Activated CD4-positive, alpha-beta T cell treated with anti-CD3 and anti-CD28 coated beads, Interleukin-2, amount 10 ng/mL, durations not matched to agents 7 days and 5 days (primary cell): ENCODE measurements around the gene KCTD15. TPM values are rescaled to one million over a fixed set of nuclear protein-coding genes. Genes with fewer than 3 reads are reported as not detected.

Source experiments
- CTCF ChIA-PET: fragments of 350-600 bp; sonication (Branson Sonifier 250); formaldehyde crosslinking; loops from one replicate; lab custom pipeline; 2021; ENCODE audit warnings: antibody characterized with exemption; lab: Charles Lee
- POLR2A ChIA-PET: fragments of 350-600 bp; sonication (Branson Sonifier 250); formaldehyde crosslinking; loops from one replicate; lab custom pipeline; 2021; ENCODE audit warnings: antibody characterized with exemption; lab: Charles Lee
- DNase-seq: peaks from one replicate; pipeline ENCODE4 v3.0.0-alpha.2; 2020
- H3K27ac Mint-ChIP-seq: one replicate; pipeline ENCODE4 v1.8.0; 2021; ENCODE audit warnings: mild to moderate bottlenecking, moderate library complexity, mixed read lengths
- H3K27me3 Mint-ChIP-seq: one replicate; pipeline ENCODE4 v1.8.0; 2021; ENCODE audit warnings: mixed read lengths
- H3K36me3 Mint-ChIP-seq: one replicate; pipeline ENCODE4 v1.8.0; 2021; ENCODE audit warnings: low read depth, mixed read lengths
- H3K4me1 Mint-ChIP-seq: one replicate; pipeline ENCODE4 v1.8.0; 2021; ENCODE audit warnings: mixed read lengths
- H3K4me3 Mint-ChIP-seq: one replicate; pipeline ENCODE4 v1.8.0; 2021; ENCODE audit warnings: mild to moderate bottlenecking, moderate library complexity, mixed read lengths
- H3K9me3 Mint-ChIP-seq: one replicate; pipeline ENCODE4 v1.8.0; 2021; ENCODE audit warnings: mixed read lengths
- total RNA-seq, 2 experiments: library from RNA; stranded (reverse); gene quantifications; one replicate each; pipeline ENCODE4 v1.2.3, GENCODE V29; 2021

The KCTD15 gene
- total RNA-seq, 2 experiments from 2014 or later: 1.6 to 2.5 TPM

DNA sequence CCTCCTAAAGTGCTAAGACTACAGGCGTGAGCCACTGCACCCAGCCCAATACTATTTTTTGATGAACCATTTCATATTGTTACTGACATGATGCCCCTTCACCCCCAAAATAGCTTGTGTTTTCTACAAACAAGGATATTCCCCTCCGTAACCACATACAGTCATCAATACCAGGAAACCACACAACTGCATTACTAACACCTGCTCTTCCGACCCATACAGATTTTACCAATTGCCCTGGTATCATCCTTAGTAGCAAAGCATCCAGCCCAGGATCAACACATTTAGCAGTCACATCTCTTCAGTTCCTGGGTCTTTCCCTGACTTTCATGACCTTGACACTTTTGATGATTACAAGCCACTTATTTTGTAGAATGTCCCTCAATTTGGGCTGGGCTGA, 33.6 kb downstream of the KCTD15 start:
- H3K27me3 Mint-ChIP-seq: peaks cover 13% of the 10 kb centered on the region
- CTCF ChIA-PET: no interaction called here
- H3K27ac Mint-ChIP-seq: no peak overlapping the region
- H3K4me3 Mint-ChIP-seq: no peak overlapping the region
- POLR2A ChIA-PET: no interaction called here
- no peaks in the 10 kb centered on the region for H3K9me3 Mint-ChIP-seq
- DNase-seq: no peak
- no peaks in the 10 kb centered on the region for H3K4me1 Mint-ChIP-seq
- H3K36me3 Mint-ChIP-seq: no peaks in the 10 kb centered on the region

DNA sequence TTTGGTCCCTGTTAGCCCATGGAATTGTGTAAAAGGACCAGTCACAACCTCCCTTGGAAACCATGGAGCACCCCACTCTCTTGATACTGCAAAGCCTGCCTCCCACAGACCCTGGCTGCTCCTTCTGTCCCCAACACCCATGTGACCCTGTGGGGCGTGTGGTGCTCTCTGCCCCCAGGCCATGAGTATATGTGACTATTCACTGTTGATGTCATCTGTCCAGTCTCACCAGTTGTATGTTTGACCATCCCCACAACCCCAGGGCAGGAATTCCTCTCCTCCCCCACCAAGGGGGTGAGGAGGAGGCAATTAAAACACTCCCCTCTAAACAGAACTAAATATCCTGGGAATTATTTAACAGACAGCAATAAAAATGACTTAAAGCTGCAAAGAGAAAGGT, 35.2 kb downstream of the KCTD15 start:
- ChIA-PET POLR2A (no interaction called here), CTCF (no interaction called here)
- Mint-ChIP-seq H3K4me1 (no peaks in the 10 kb centered on the region), H3K36me3 (no peaks in the 10 kb centered on the region), H3K27me3 (peaks cover 13% of the 10 kb centered on the region), H3K4me3 (no peak overlapping the region), H3K27ac (no peak overlapping the region), H3K9me3 (no peaks in the 10 kb centered on the region)
- DNase-seq: no peak

DNA sequence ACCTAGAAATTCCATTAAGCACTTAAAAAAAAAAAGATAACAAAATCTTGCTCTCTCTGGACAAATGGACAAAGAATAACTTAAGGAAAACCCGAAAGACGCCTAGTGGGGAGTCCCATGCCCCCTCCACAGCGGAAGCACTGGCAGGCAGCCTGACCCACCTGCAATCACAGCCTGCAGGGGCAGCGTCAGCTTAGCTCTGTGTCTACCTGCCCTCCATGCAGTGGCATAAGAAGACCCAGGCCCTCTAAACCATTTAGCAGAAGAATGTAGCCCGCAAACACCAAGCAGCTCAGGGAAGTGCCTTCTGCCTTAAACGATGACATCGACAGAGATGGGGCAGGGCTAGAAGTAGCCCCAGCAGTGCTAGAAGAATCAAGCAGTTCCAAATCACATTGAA, 36.0 kb downstream of the KCTD15 start:
- Mint-ChIP-seq H3K27me3 (peaks cover 15% of the 10 kb centered on the region), H3K4me1 (no peaks in the 10 kb centered on the region), H3K36me3 (no peaks in the 10 kb centered on the region), H3K9me3 (no peaks in the 10 kb centered on the region), H3K27ac (no peak overlapping the region), H3K4me3 (no peak overlapping the region)
- ChIA-PET CTCF (no interaction called here), POLR2A (no interaction called here)
- DNase-seq: no peak

DNA sequence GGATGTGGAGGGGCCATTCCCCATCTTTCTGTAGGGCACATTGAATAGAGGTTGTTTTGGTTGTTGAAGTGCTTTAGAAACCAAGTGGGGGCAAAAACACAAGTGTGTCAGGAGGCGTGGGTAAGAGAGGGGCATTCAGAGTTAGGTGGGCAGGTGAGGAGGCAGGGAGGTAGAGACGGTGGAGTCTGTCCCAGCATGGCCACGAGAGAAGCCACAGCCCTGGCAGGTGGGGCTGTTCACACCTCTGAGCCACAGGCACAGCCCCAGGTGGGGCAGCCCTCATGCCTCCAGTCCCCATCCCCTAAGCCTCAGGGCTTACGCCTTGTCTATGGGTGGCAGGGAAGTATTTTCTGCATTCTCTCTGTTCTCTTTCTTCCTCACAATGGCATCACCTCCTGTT, 43.7 kb downstream of the KCTD15 start:
- Mint-ChIP-seq H3K27ac (no peak overlapping the region), H3K36me3 (no peaks in the 10 kb centered on the region), H3K4me1 (no peaks in the 10 kb centered on the region), H3K27me3 (peaks cover 13% of the 10 kb centered on the region), H3K4me3 (no peak overlapping the region), H3K9me3 (no peaks in the 10 kb centered on the region)
- CTCF ChIA-PET: no interaction called here
- POLR2A ChIA-PET: no interaction called here
- no peak for DNase-seq

DNA sequence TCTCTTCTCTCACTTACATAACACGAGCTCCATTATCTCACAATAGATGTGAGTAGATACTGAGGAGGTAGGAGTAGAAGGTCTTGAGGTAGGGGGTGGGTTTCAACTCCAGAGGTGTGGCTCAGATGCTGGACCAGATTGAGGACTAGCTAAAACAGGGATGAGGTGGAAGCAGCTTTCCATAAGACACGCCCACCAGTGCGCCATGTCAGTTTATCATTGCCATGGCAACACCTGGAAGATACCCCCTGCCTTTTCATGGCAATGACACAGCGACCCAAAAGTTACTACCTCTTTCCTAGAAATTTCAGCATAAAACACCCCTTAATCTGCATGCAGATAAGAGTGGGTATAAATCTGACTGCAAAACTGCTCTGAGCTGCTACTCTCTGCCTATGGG, 44.1 kb downstream of the KCTD15 start:
- ChIA-PET CTCF (interaction anchor here (1.1 kb wide), 1 partner anchor 63 kb away, joined by 4 read pairs; no protein-coding TSS in a partner anchor), POLR2A (no interaction called here)
- peaks cover 16% of the 10 kb centered on the region for H3K27me3 Mint-ChIP-seq
- no peak overlapping the region for H3K4me3 Mint-ChIP-seq
- H3K4me1 Mint-ChIP-seq: no peaks in the 10 kb centered on the region
- no peak overlapping the region for H3K27ac Mint-ChIP-seq
- DNase-seq: no peak
- H3K36me3 Mint-ChIP-seq: no peaks in the 10 kb centered on the region
- H3K9me3 Mint-ChIP-seq: no peaks in the 10 kb centered on the region

DNA sequence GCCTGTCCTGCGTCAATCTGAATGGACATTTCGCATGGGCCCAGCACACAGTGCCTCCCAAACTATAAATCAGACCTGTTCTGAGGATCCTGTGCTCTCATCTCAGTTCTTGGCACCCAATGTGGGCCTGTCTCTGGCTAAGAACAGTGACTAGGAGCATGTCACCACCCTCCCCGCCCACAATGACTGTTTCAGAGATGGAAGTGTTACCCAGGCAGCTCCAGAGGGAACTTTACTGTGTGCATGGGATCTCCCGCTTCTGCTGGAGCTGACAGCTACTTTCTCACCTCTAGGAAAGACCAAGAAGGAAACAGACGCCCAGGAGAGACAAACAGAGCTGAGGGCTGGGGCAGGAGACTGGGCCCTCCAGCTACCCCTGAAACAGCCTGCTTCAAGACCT, 45.0 kb downstream of the KCTD15 start:
- no peaks in the 10 kb centered on the region for H3K36me3 Mint-ChIP-seq

DNA sequence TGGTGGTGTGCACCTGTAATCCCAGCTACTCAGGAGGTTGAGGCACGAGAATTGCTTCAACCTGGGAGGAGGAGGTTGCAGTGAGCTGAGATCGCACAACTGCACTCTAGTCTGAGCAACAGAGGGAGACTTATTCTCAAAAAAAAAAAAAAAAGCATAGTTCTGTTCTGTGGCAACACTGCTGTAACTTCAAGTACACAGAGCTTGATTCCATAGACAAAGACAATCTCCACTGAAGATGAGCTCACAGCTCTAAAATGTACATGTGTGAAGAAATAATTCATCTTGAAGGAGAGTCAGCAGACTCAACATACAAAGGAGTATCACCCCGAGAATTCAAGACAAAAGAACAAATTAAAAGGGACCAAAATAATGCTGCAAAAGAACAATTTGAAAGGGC, 47.8 kb downstream of the KCTD15 start:
- no peaks in the 10 kb centered on the region for H3K4me1 Mint-ChIP-seq
- ChIA-PET POLR2A (no interaction called here), CTCF (interaction anchor here (0.6 kb wide), 1 partner anchor 30 kb away, joined by 3 read pairs; no protein-coding TSS in a partner anchor)
- H3K36me3 Mint-ChIP-seq: no peaks in the 10 kb centered on the region
- no peaks in the 10 kb centered on the region for H3K9me3 Mint-ChIP-seq
- peaks cover 14% of the 10 kb centered on the region for H3K27me3 Mint-ChIP-seq
- DNase-seq: no peak
- no peak overlapping the region for H3K27ac Mint-ChIP-seq
- H3K4me3 Mint-ChIP-seq: no peak overlapping the region

More for the DNA sequence above, 45.0 kb downstream of the KCTD15 start:
- Mint-ChIP-seq H3K27me3 (peaks cover 16% of the 10 kb centered on the region), H3K4me1 (no peaks in the 10 kb centered on the region), H3K4me3 (no peak overlapping the region), H3K27ac (no peak overlapping the region), H3K9me3 (no peaks in the 10 kb centered on the region)
- no peak for DNase-seq
- ChIA-PET CTCF (interaction anchor here (1.1 kb wide), 1 partner anchor 64 kb away, joined by 4 read pairs; no protein-coding TSS in a partner anchor), POLR2A (no interaction called here)

DNA sequence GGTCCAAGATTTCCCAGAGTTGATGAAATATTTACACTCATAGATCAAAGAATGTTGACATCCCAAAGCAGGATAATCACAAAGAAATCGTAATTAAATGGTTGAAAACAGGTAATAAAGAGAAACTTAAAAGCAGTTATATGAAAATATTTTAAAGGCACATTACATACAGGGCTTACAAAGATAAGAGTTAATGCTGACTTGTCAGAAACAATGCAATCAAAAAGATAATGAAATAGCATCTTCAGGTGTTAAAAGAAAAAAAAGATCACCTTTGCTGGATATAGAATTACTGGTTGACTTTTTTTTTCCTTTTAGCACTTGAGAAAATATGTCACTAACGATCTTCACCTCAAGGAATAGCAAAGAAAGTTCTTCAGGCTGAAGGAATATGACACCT, 48.8 kb downstream of the KCTD15 start:
- ChIA-PET CTCF (no interaction called here), POLR2A (no interaction called here)
- no peak overlapping the region for H3K27ac Mint-ChIP-seq
- no peaks in the 10 kb centered on the region for H3K4me1 Mint-ChIP-seq
- peaks cover 14% of the 10 kb centered on the region for H3K27me3 Mint-ChIP-seq
- H3K9me3 Mint-ChIP-seq: peaks cover 5% of the 10 kb centered on the region
- no peak for DNase-seq
- no peaks in the 10 kb centered on the region for H3K36me3 Mint-ChIP-seq
- no peak overlapping the region for H3K4me3 Mint-ChIP-seq

DNA sequence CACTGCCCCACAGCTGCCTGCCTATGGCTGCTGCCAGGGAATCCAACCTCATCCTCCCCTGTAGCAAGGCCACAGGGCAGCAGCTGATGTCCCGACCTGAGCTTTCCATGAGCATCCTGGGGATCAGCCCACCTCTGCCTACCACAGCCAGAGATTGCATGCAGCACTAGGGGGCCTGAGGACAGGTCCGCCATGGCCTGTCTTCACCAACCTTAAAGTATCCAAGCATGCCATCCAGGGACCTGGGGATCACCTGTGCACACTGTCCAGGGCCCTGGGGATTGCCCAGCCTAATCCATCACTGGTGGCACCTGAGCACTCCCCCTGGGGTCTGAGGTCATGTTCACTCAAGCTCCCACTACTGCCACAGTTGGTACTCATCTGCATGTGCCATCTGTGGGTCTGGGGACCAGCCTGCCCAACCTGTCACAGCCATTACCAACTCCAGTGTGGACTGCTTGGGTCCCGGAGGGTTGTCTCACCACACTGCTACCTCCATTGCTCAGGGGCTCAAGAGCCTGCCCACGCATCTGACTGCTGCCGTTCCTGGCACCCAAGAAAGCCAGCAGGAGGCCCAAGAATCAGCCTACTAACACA, 53.0 kb downstream of the KCTD15 start:
- H3K27me3 Mint-ChIP-seq: peaks cover 10% of the 10 kb centered on the region
- H3K36me3 Mint-ChIP-seq: no peaks in the 10 kb centered on the region
- H3K4me3 Mint-ChIP-seq: no peak overlapping the region
- ChIA-PET CTCF (interaction anchor here (0.6 kb wide), 1 partner anchor 245 kb away, joined by 5 read pairs; no protein-coding TSS in a partner anchor), POLR2A (no interaction called here)
- H3K4me1 Mint-ChIP-seq: no peaks in the 10 kb centered on the region
- no peak for DNase-seq
- no peak overlapping the region for H3K27ac Mint-ChIP-seq
- H3K9me3 Mint-ChIP-seq: peaks cover 6% of the 10 kb centered on the region

DNA sequence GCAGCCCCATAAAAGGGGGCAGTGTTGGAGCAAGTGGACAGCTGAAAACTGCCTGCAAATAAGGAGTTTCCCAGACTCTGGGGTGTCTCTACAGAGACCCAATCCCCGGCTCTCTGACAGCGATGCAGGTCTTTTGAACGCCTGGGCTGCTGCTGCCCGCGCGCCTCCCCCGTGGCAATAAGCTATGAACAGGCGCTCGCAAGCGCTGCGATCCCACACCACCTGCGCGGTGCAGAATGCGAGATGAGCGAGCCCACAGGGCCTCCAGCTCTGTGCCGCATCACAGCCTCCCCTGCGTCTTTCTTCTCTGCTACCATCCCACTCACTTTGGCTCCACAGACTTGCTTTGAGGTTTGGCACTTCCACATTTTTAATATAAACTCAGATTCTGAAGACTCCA, 62.3 kb downstream of the KCTD15 start:
- H3K36me3 Mint-ChIP-seq: no peaks in the 10 kb centered on the region
- H3K4me3 Mint-ChIP-seq: no peak overlapping the region
- no peak overlapping the region for H3K27ac Mint-ChIP-seq
- H3K4me1 Mint-ChIP-seq: no peaks in the 10 kb centered on the region
- ChIA-PET POLR2A (interaction anchor here (0.6 kb wide), 1 partner anchor 204 kb away, joined by 3 read pairs; no protein-coding TSS in a partner anchor), CTCF (interaction anchor here (0.6 to 0.7 kb wide), 2 partner anchors 37 to 137 kb away, joined by 3 read pairs; no protein-coding TSS in a partner anchor)
- H3K27me3 Mint-ChIP-seq: peaks cover 4% of the 10 kb centered on the region
- no peaks in the 10 kb centered on the region for H3K9me3 Mint-ChIP-seq
- DNase-seq: no peak

DNA sequence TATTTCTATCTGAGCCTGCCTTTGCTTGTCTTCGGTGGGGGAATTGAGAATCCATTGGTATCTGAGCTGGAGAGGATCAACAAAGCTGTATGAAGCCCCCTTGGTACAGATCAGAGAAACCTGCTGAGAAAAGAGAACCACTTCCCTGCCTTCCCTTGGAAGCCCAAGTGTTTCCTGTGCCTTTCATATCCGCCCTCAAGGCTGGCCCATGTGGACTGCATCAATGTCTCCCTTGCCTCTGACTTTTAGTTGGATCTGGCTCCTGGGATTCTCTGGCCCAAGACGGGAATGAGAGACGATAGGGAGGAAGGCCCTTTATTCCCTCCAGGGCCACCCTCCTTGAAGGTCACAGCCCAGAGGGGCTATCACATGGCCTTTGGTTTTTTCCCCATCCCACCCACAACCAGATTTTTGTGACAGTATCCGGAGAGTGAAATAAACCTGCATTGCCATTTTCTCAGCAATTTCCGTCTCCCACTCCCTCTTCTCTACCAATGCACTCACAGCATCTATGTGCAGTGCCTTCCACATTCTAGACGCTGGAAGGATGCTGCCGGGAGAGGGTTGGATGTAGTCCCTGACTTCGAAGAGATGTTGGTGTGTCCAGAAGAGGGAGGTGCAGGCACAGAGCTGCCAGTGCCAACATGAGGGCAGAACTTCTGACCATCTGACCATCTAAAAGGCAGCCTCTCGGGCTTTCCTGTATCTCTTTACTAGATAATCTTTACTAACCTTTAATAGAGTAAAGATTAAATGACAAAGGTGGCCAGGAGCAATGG, 63.8 kb downstream of the KCTD15 start:
- H3K27ac Mint-ChIP-seq: no peak overlapping the region
- no peaks in the 10 kb centered on the region for H3K4me1 Mint-ChIP-seq
- no peaks in the 10 kb centered on the region for H3K36me3 Mint-ChIP-seq
- DNase-seq: no peak
- H3K27me3 Mint-ChIP-seq: peaks cover 4% of the 10 kb centered on the region
- POLR2A ChIA-PET: no interaction called here
- no peak overlapping the region for H3K4me3 Mint-ChIP-seq
- H3K9me3 Mint-ChIP-seq: no peaks in the 10 kb centered on the region
- CTCF ChIA-PET: no interaction called here

DNA sequence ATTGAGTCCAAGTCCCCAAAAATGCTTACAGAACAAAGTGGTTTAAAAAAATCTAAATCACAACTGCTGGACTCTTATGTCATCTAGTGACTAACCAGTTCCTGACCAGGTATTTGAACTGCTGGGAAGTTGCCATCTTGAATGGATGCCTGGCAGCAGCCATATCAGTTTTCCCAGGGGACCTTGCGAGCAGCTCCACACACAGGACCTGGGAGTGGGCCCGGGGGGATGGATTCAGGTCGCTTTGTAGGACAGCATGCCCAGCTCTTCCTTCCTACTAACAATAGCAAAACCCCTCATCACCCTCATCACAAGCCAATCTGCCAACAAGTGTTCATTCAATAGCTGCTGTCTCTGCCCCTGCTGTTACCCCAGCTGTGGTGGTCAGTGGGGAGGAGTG, 65.3 kb downstream of the KCTD15 start:
- no peak overlapping the region for H3K4me3 Mint-ChIP-seq
- no peak for DNase-seq
- no peak overlapping the region for H3K27ac Mint-ChIP-seq
- no peaks in the 10 kb centered on the region for H3K4me1 Mint-ChIP-seq
- POLR2A ChIA-PET: no interaction called here
- H3K27me3 Mint-ChIP-seq: peaks cover 4% of the 10 kb centered on the region
- CTCF ChIA-PET: interaction anchor here (1.1 kb wide), 1 partner anchor 84 kb away, joined by 4 read pairs; no protein-coding TSS in a partner anchor
- H3K9me3 Mint-ChIP-seq: no peaks in the 10 kb centered on the region
- H3K36me3 Mint-ChIP-seq: no peaks in the 10 kb centered on the region

DNA sequence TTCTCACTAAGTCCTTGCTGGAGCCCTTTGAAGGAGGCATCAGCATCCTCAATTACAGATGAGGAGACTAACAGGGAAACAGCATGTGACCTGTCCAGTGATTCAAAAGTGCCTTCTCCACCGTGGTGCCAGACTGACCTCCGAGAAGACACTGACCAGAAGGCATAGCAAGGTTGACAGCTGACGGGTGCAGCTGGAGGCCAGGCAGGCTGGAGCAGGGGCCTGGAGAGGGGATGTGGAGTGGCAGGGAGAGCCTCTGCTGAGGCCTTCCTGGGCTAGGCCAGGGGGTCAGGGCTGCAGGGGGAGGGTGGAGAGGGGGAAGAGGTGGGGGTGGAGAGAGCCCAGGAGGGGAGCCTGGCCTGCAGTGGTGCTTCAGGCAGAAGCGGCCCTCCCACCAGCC, 66.3 kb downstream of the KCTD15 start:
- ChIA-PET POLR2A (no interaction called here), CTCF (interaction anchor here (1.1 kb wide), 1 partner anchor 85 kb away, joined by 4 read pairs; no protein-coding TSS in a partner anchor)
- H3K4me1 Mint-ChIP-seq: no peaks in the 10 kb centered on the region
- peaks cover 4% of the 10 kb centered on the region for H3K27me3 Mint-ChIP-seq
- H3K36me3 Mint-ChIP-seq: no peaks in the 10 kb centered on the region
- DNase-seq: no peak
- no peak overlapping the region for H3K4me3 Mint-ChIP-seq
- no peaks in the 10 kb centered on the region for H3K9me3 Mint-ChIP-seq
- H3K27ac Mint-ChIP-seq: no peak overlapping the region
